UCSD-AML1 (cell line): ENCODE data around the gene NEDD4.
"Not testable (repeated sequence)": the region's sequence is repeated elsewhere in the genome, so short reads cannot be mapped to it uniquely, and the experiment has no call there.

ENCODE experiments used
- DNase-seq: peaks from one replicate; lab custom pipeline; 2025; ENCODE audit not compliant: unreplicated experiment; lab: John Stamatoyannopoulos, UW

Gene NEDD4

DNA sequence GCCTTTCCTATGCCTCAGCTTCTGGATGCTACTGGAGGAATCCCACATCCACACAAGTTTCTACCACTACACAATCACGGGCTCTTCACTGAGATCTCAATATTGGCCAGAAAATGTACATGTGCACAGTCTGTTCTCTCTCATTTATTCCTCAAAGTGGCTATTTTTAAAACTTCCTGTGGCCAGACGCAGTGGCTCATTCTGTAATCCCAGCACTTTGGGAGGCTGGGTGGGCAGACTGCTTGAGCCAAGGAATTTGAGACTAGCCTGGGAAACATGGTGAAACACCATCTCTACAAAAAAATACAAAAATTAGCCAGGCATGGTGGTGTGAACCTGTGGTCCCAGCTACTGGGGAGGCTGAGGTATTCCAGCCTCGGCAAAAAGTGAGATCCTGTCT is 159.1 kb downstream of the NEDD4 start:
- no peak for DNase-seq

DNA sequence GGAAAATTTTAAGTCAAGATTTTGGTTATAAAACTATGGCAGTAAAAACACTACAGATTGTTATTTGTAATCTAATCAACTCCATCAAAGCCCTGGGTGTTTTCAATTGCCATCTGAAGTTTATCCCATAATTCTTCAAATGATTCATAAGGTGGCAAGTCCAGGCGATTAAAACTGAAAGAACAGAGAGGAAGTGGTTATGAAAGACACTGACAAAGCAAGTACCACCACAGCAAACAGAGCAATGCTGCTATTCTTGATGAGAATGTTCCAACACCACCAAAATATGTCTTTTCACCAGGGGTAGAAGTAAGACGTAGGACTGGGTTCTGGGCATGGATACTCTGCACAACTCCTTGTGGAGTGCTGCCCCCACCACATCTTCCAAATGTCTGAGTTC is 163.6 kb downstream of the NEDD4 start:
- DNase-seq: no peak

DNA sequence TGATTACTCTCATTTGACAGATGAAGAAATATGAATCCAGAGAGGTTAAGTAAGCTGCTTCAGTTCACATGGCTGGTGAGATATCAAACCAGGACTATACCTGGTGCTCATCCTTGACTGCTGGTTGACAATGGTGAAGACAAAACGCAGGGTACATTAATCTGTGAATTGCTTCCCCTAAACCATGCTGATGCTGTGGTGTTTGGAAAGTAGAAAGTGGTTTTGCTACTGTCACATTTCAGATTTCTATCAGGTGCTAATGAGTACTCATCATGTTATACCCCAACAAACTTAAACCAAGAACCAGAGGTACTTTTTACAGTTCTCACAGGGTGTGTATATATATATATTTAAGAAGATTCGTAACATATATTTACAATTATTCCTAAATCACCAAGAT is 165.5 kb downstream of the NEDD4 start:
- no peak for DNase-seq

DNA sequence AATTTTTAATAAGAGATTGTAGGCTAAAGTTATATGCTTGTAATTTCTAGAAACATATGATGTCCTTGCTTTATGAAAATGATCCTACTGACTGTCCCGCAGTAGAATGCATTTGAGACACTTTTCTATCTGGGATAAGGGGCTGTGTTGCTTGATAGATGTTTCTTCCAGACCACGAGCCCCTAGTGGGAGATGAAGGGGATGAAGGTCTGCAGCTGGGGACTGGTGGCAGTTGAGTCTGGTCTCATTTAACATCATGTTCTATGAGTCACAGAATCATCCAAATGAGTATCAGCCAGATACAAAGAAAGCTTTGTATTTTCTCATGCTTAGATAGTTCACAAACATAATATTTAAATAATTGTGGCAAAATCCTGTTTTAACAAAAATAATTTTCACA is 166.2 kb downstream of the NEDD4 start:
- DNase-seq: no peak

DNA sequence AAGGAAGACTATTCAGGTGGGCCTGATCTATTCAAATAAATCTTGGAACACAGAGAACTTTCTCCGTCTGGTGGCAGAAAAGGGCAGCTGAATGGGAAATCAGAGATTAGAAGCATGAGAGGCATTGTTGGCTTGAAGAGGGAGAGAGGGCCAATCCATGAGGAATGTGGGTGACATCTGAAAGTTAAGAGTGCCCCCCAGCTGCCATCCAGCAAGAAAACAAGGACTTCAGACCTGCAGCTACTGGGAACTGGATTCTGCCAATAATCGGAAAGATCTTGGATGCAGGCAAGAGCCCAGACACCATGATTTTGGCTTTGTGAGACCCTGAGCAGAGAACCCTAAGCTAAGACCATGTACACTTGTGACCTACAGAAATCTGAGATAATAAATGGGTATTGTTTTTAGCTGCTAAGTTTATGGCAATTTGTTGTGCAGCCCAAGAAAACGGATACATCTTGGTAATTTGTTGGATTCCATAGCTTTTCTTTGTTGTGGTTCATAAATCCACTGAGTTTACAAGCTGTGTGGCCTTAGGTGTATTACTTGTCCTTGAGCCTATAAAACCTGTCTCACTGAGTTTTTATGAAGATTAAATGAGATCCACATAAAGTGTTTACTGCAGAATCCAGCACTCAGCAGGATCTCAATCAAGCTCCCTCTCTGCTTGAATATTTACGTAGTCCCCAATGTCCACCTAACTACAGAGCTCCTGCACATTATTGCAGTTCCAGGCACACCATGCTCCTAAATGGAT is 168.4 kb downstream of the NEDD4 start:
- no peak for DNase-seq

DNA sequence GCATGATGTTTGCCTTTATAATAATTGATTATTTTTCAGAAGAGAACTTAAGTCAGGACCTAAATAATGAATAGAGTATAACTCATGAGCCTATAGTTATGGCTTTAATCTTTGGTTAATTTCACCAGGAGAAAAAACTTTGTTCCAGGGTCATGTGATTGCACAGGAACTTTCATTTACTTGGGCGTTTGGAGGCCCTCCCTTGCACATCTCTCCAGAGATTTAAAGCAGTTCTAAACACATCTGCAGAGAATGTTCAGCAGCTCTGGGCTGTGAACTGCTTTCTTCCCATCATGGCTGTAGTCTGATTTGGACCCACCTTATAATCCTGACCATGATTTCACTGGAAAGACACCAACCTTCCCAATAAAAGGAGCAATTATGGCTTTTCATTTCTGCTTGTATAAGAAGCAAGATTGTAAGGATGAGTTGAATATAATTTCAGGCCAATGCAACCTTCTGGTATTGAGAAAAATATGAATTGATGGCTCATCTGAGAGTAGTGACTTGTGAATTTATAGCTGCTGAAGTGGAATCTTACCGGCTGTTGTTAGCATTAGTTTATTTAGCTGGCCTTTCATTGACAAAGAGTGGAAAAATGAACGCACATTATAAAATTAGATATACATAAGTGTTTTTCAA is 169.6 kb downstream of the NEDD4 start:
- DNase-seq: no peak

DNA sequence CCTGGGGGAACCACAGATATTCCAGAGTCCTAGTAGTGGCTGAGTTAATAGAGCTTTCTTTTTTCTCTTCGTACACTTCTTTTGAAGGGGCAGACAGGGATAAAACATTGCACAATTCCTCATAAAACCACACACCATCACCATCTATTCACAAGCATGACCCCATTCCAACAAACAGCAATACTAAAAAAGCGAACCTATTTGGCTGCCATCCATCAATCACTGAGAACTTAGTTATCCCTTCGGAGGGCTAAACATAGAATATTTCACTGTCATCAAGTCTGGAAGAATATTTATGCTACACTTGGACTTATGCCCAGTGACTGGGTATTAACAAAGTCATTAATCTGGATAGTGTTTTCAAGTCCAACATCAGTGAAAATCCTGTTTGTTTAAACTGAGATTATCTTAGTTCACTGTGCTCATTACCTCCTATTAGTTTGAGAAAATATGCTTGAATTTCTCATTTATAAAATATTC is 170.2 kb downstream of the NEDD4 start:
- DNase-seq: no peak

DNA sequence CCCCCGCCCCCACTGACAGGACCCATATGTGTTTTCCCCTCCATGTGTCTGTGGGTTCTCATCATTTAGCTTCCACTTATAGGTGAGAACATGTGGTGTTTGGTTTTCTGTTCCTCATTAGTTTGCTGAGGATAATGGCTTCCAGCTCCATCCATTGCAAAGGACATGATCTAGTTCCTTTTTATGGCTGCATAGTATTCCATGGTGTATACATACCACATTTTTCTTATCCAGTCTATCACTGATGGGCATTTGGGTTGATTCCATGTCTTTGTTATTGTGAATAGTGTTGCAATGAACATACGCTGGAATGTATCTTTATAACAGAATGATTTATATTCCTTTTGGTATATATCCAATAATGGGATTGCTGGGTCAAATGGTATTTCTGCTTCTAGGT is 171.7 kb downstream of the NEDD4 start:
- not testable (repeated sequence) for DNase-seq

DNA sequence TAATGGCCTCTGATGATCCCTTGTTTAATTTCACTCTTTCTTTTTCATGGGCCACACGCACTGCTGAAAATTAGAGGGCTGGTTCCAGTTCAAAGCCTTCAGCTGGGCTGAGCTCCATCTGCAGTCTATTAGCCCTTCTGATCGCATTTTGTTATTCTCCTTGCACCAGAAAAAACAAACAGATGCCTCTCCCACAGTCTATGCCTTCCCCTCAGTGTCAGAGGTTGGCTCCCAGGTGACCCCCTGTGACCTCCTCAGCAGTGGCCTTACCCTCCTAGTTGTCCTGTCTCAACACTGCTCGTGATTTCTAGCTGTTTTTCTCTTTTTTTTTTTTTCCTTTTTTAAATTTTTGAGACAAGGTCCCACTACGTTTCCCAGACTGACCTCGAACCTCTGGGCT is 173.4 kb downstream of the NEDD4 start:
- DNase-seq: no peak

DNA sequence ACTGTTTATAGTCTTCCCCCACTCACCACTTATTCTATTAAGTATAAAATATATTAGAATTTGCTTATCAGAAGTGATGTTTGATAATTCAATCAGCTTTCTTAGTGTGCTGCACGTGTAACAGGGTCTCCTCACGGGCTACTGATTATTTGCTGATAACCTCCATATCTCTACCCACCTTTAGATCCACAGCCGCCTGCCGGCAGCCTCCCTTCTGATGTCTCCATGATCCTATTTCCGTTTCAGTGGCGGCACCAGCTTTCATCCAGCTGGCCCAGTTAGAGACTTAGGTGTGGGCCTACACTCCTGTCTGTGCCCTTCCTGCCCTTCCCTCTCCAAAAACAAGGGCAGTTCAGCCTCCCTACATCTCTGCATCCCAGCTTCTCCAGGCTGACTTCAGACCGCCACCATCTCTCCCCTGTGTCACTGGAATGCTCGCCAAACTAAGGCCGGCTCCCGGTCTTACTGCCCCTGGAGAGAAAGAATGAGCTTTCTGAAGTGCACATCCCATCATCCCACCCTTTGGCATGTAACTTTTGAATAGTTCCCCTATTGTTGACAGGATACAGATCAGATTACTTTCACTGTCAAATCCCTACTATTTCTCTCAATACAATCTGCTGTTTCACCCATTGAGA is 173.9 kb downstream of the NEDD4 start:
- no peak for DNase-seq

DNA sequence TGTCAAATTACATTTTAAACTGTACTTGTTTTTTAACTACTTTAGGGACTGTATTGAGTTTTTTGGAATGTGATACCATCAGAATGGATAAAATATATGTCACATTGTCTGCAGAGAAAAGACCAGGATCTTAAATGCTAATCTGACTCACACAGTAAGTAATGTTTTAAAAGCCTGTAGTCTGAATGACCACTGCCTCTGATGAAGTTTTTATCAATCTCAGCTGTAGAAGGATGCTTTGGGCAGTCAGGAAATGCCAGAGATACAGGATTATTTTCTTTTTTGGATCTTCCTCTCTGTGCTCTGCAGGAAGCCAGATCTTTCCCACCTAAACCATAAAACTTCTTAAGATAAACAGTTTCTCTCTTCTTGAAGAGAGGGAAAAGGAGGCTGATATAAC is 177.4 kb downstream of the NEDD4 start:
- DNase-seq: no peak

DNA sequence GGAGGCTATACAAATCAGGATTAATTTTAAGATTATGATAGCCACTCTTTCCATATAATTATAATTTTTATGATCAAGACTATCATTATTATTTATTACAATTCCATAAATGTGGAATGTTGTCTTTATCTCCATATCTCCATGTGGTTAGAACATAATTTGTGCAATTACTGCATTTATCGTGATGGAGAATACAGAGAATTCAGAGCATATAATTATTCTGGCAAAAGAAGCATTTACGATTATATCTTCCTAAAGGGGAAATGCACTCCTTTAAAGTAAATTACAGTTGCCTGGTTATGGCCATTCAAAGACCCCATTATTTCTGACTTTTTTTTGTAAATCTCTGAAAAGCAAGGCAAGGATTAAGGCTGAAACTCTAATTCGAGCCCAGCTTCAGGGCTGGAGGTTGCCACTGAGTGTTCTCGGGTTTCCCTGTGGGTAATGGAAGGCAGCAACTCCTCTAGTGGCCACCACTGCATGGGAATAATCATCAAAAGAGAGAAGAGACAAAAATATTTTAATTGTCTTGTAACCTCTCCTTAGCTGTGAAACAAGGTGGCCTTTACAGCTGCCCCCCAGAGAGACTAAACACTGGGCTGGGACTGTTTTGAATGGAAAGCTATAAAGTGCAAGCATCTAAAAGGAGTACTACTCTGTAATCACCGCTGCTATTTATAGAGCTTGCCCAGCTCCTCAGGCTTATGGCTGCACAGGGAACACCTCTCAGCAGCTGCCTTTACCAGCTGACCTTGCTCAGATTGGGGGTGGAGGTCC is 190.6 kb downstream of the NEDD4 start:
- no peak for DNase-seq

DNA sequence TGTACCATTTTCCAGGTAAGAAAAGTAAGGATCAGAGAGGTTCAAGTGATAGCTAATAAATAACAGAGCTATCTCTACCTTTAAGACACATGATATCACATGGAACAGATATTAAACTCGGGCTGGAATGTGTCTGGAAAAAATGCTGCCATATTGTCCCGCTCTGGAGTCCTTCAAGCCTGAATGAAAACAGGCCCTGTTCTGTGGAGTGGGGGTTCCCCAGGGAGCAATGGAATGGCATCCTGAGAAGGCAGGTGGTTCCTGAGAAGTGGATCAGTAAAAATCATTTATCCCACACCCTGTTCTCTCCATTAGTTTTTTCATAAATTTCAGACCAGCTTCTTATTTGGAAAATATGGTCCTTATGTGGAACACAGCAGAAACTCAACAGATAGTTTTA is 193.2 kb downstream of the NEDD4 start:
- DNase-seq: no peak

DNA sequence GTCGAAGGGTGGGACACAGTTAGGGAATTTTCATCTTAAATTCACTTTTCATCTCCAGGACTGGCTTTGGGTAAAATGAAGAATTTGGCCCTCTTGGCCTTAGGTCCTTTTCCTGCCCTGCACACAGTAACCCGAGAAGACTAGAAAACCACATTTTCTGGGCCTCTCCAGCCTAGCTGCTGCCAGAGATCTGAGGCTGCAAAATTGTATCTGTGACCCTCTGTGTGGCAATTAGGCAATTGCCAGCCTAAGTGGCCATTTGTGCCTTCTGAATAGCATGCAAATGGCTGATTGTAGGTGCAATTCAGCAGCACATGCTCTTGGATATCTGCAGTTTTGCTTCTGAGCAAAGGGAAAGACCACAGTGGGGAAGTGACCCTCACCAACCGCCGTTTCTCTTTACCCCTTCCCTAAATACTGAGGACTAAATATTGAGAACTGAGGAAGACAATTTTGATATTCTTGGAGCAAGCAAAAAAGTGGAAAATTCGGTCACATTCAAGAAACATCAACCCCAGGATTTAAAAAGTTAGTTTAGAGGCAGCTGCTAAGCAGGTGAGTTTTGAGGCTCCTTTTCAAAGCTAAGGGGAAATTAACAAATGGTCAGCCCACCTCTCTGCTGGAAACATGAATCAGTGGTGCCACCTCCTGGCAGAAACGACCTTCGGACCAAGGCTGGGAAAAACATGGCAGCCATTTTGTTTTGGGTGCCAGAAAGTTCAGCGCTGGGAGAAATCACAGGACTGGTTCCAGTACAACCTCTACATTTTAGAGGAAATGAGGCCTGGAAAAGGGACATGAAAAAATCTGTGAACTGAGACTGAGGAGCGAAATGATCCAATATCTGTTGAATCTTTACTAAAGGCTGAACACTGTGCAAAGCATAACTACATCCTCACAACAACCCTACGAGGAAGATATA is 193.9 kb downstream of the NEDD4 start:
- peak; percentile 28 for DNase-seq

DNA sequence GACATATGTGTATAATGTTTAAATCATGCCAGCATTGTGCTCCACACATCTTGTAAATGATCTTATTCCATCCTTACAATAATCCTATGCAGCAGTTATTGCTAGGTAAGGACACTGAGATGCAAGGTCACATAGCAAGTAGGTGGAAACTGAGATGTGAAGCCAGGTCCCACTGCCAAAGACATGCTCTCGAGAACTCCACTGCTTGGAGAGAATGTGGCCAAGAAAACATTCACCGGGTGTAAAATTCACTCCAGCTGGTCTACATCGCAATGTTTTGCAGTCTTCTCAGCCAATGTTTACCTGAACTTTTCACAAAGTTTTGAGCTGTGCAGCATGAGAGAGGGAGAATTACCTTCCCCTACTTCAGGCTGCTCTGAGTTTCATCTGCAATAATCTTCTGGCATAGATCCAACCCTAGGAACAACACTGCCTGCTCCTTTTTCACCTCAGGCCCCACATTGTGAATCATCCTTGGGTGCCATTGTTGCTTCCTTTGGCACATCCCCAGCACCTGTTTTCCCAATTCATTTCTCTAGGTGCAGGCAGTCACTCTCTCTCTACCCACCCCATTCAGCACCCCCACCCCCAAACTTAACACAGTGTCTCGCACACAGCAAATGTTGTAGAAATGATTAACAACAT is 197.0 kb downstream of the NEDD4 start:
- DNase-seq: no peak

DNA sequence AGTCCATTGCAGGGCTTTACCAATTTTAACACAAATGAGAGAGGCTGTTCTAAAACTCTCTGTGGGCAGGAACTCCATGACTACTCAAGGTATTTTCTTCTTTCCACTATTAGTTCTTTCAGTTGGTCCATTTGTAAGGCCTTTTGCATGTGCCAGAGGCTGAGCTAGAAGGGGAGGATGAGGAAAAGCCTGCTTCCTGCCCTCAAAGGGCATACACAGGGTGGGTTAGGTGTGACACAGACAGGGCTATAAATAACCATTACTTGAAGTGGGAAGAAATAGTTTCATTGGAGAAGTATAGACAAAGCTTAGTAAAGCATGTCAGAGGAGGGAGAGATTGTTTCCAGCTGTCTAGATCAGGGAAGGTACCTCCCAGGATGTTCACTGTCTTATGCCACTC is 198.4 kb downstream of the NEDD4 start:
- no peak for DNase-seq

DNA sequence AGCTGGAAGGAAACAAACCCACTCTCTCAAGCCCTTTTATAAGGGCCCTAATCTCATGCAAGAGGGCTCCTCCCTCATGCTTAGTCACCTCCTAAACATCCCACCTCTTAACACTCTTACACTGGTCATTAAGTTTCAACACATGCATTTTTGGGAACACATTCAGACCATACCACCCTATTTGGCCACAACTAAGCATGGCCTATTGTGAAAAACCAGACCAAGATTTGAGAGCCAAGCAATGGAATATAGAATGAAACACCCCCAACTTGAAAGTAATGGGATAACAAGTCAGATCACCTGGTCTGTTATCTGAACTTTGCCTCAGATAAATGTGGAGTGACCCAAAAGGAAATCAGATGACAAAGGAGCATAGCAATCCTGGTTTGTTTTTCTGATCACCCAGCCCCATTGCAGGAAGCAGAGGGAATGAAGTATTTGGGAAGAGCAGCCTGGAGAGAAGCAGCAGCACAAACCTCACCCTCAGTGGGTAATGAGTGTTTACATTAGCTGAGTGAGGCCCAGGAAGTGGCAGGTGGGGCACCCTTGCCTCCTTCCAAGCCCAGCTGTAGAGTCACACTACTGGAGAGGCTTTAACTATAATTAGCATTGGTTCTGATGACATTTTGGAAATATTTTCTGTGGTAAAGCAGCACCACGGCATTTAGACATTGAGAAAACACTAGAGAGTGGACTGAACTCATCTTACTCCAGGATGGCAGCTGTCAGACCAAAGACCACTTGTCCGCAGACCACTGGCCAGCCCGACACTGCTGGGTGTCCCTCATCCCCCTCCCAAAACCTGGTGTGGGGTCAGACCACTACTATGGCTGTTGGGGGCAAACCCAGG is 201.6 kb downstream of the NEDD4 start:
- DNase-seq: no peak

DNA sequence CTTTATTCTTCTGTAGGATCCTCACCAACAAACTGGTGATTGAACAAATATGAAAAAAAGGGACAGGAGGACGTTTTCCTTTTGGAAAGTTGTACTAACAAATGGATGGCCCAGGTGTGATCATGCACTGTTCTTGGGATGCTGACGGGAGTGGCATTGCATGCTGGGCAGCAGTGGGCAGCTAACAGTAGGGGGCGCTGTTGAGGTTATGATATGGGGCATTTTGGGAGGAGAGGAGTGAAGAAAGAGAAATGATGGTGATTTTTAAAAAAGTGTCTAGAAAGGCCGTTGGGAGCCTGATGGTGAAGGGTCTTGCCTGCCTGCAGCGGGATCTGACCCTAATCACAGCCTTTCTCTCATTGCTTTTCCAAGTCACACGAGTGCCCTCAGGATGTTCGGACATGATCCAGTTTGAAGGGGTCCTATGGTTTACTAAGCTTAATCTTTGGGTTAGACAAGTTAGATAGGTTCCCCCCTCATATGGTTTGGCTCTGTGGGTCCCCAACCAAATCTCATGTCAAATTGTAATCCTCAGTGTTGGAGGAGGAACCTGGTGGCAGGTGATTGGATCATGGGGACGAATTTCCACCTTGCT is 204.2 kb downstream of the NEDD4 start:
- peak; percentile 11 for DNase-seq

DNA sequence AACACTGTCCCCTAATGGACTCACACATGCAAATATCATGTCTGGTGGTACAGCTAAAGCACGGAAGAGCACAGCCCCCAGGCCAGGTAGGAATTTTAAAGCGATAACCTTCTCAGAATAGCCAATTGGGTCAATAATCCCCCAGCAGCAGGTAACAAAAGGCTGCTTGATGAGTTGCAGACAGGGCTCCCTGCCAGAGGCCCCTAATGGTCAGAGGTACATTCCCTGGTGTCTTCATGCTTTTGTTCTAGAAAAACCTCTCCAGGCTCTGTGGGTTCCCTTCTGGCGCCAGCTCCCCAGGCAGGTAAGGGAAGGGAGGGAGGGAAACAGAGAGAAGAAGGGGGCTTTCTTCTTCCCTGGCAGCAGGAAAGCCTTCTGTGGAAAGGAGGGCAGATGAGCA is 207.1 kb downstream of the NEDD4 start:
- no peak for DNase-seq
